Measurements from ENCODE around the gene AFDN.

DNA sequence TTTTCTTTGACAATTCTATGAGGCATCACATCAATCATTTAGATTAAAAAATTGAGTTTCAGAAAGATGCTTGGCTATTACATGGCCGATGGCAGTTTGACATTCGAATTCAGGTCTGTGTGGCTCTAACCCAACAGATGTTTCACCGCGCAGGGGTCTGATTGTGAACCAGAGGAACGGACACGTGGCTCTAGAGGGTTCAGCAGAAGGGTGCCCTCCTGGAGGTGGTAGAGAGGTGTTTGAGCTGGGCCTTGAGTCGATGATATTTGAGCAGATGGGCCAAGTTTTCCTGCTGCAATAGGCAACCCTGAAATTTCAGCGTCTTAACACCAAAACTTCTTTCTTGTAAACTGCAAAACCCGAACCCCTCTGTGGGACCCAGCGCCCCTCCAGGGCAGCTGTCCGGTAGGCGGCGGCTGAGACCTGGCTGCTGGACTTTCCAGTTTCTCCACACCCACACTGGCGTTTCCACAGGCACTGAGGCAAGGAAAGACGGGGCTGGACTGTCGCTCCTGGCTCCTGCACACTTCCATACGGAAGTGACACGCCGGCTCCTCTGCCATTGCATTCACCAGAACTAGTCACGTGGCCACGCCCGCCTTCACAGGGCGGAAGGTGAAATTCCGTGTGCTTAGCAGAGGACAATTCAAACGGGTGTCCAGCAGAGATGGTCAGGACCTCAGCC lies 11.3 kb upstream of the AFDN start:
- TF ChIP-seq, protein P1, sequence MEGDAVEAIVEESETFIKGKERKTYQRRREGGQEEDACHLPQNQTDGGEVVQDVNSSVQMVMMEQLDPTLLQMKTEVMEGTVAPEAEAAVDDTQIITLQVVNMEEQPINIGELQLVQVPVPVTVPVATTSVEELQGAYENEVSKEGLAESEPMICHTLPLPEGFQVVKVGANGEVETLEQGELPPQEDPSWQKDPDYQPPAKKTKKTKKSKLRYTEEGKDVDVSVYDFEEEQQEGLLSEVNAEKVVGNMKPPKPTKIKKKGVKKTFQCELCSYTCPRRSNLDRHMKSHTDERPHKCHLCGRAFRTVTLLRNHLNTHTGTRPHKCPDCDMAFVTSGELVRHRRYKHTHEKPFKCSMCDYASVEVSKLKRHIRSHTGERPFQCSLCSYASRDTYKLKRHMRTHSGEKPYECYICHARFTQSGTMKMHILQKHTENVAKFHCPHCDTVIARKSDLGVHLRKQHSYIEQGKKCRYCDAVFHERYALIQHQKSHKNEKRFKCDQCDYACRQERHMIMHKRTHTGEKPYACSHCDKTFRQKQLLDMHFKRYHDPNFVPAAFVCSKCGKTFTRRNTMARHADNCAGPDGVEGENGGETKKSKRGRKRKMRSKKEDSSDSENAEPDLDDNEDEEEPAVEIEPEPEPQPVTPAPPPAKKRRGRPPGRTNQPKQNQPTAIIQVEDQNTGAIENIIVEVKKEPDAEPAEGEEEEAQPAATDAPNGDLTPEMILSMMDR (IDR thresholded peaks at IDR 0.05), result no peak
- no peak for TF ChIP-seq EZH2 (IDR thresholded peaks at IDR 0.05)

Data from neural progenitor cell (in vitro differentiated cells).